Measurements from ENCODE around the gene RPS3. TPM values are rescaled to one million over a fixed set of nuclear protein-coding genes. Genes with fewer than 3 reads are reported as not detected.

RPS3 gene
- total RNA-seq, 4 donors from 2014 or later: 529 to 907 (median 716) TPM

DNA sequence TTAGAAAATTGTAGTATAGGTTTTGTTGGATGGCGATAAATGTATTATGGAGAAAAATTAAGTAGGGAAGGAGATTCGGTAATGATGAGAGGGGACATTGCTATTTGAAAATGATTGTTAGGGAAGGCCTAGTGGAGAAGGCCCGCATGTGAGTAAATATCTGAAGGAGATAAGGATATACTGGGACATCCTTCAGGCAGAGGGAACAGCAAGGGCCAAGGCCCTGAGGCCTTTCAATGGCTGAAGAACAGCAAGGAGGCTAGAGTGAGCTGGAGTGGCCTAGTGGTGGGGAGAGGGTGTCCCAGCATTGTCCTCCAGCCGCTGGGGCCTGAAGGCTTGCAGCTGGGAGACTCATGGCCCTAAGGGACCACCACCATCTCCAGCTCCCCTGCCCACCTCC lies 24.7 kb upstream of the RPS3 start:
- TF ChIP-seq CTCF (IDR thresholded peaks at IDR 0.05; ENCODE audit: low read depth): no peak

DNA sequence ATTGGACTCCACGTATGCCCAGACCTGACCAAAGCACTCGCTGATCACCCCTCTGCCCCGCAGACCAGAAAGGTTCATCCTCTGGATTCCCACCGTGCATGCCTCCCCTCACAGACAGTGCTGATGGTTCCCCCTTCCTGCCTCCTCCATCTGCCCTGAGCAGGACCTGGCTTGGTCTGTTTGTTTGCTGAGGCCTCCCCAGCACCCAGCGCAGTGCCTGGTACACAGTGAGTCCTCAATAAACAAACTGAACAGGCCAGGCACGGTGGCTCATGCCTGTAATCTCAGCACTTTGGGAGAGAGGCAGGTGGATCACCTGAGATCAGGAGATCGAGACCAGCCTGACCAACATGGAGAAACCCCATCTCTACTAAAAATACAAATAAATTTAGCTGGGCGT lies 23.7 kb upstream of the RPS3 start:
- TF ChIP-seq CTCF (IDR thresholded peaks at IDR 0.05; ENCODE audit: low read depth): no peak

DNA sequence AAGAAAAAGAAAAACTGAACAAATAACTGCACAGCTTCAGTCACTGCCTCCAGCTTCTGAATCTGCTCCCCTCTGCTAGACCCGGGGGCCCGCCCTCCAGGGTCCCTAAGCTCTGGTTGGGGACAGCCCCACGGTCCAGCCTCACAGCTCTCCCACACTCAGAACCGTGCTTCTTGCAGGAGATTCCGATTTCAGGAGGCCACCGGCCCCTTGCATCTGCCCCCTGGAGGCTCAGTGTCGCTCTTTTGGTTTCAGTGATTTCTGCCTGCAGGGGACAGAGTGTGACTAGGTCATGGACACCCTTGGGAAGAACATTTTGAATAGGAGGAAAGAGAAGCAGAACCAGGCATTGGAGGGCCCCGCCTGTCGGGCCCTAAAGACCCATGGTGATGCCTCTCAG lies 23.1 kb upstream of the RPS3 start:
- no peak for TF ChIP-seq CTCF (IDR thresholded peaks at IDR 0.05; ENCODE audit: low read depth)

DNA sequence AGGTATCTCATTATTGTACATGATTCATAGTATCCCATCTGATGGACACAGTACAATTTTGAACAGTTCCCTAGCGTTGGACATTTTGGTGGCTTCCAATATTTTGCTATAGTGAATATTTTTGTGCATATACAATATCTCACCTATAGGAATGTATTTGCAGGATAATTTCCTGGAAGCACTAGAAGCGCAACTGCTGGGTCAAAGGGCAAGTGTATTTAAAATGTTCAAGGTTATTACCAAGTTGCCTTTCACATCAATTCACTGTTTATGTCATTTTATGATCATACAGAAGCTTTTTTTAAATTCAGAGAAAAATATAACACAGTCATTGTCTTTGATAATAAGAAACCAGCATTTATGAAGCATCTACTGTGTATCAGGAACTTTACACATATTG lies 19.1 kb upstream of the RPS3 start:
- TF ChIP-seq CTCF (IDR thresholded peaks at IDR 0.05; ENCODE audit: low read depth): no peak

DNA sequence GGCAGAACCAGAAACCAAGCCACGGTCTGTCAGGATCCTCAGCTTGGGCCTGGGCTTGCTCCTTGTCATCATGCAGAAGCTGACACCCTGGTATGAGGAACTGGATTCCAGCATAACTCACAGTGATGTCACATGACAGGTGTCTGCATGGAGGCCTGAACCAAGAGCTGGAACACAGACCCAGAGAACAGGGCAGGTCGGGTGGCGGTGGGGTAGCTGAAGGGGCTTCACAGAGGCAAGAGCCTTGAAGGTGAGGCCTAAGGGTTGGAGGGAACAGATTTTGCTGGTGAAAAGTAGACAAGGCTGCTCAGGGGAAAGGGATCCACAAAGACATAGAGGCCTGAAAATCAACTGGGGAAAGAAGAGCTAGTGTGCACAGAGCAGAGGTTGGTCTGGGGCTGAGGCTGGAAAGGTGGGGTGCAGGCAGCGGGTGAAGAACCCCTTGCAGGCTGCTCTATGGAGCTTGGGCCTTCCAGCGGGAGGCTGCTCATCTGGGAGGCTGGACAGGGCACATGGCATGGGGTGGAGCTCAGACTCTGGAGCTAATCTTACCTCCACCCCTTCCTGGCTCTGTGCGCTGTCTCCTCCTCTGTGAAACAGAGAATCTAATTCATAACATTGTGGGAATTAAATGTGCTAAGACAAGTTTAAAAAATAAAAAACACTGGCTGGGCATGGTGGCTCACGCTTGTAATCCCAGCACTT lies 18.4 kb upstream of the RPS3 start:
- TF ChIP-seq CTCF (IDR thresholded peaks at IDR 0.05; ENCODE audit: low read depth): no peak

DNA sequence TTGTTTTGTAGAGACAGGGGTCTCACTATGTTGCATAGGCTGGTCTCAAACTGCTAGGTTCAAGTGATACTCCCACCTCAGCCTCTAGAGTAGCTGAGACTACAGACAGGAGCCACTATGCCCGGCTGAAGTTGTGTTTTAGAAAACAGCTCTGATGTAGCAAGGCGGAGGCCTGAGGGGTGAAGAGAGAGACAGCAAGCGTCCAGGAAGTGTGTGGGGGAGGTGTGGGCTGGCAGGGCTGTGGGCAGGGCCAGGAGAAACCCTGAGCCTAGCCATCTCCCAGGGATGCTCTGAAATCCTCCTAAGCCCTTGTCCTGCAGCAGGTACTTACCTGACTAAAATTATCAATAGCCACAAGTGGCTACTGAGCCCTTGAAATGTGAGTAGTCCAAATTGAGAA lies 16.1 kb upstream of the RPS3 start:
- TF ChIP-seq CTCF (IDR thresholded peaks at IDR 0.05; ENCODE audit: low read depth): no peak

GRCh38 chr11:75384438-75385080 lies 14.8 kb upstream of the RPS3 start:
- TF ChIP-seq CTCF (IDR thresholded peaks at IDR 0.05; ENCODE audit: low read depth): no peak

All from subcutaneous adipose tissue (tissue), 4 donors.